Colonic mucosa (tissue), 4 donors: ENCODE results near the gene IL4R. TPM values are rescaled to one million over a fixed set of nuclear protein-coding genes. Genes with fewer than 3 reads are reported as not detected.

Source experiments
- DNase-seq: peaks from one replicate; pipeline ENCODE4 v3.0.0-alpha.2; 2020
- H3K27ac ChIP-seq: fragments of 200-600 bp; one replicate; pipeline ENCODE4 v1.8.0; 2021
- H3K27me3 ChIP-seq: fragments of 200-600 bp; one replicate; pipeline ENCODE4 v1.8.0; 2021
- H3K36me3 ChIP-seq: fragments of 200-600 bp; one replicate; pipeline ENCODE4 v1.8.0; 2021
- H3K4me1 ChIP-seq: fragments of 200-600 bp; one replicate; pipeline ENCODE4 v1.8.0; 2021; ENCODE audit warnings: mild to moderate bottlenecking
- H3K4me3 ChIP-seq: fragments of 200-600 bp; one replicate; pipeline ENCODE4 v1.8.0; 2021
- H3K9ac ChIP-seq, 2 donors: one replicate each; pipeline ENCODE4 v1.7.0; 2013; ENCODE audit warnings: control low read depth in 2 of 2, low read depth in 2 of 2, low read length in 2 of 2
- H3K9me3 ChIP-seq: fragments of 200-600 bp; one replicate; pipeline ENCODE4 v1.8.0; 2021
- intact Hi-C: fragments of 100-400 bp; cut with DNase I; formaldehyde crosslinking; loops from one replicate; pipeline ENCODE4 v1.14.1; 2022
- total RNA-seq, 2 donors: library from RNA; stranded (reverse); fragmentation: NEBNext Ultra II Directional in 1 of 2; extraction: Animal tissue kit (Norgen Biotek cat#: 25700) in 1 of 2; gene quantifications; one replicate each; pipeline ENCODE4 v1.2.1, GENCODE V29; 2021
- TF ChIP-seq, protein P1 (sequence below): fragments of 200-600 bp; IDR thresholded peaks from one replicate; pipeline ENCODE4 v1.8.0; 2022; ENCODE audit warnings: antibody characterized with exemption, mild to moderate bottlenecking
- donor health status: healthy.
- donor health status: DM: no; HTN: no; CAD: no.
- donor health status: DM: no; HTN: no; CAD: no.

IL4R gene
- total RNA-seq, 2 donors from 2014 or later = 74.8 to 80.0 TPM

DNA sequence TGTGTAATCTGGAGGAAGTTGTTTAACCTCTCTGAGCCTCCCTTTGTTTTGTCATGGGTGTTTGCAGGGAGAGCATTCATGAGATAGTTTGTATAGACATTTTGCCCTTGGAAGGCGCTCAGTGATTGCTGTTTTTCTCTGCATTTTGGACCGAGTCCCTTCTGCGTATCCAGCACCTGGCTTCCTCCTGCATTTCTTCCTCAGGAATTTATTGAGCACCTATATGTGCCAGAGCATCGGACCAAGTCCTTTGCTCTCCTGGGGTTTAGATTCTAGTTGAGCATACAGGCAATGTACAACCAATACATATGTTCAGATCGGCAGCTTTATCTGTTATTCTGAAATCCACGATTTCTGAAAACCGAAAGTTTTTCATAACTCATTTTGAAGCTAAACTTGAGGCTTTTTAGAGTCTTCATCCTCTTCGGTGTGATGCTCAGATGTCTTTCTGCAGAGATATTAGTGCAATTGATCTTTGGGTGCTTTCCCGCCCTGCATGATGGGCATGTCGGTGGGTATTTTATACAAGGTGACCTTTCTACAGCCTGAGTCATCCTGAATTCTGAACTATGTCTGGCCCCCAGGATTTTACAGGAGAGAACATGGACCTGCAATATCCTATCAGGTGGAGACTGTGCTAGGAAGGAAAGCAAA is 4.1 kb downstream of the IL4R start:
- DNase-seq = no peak
- peaks cover 17% of the 10 kb centered on the region for H3K4me1 ChIP-seq
- H3K9ac ChIP-seq = peak overlapping the region; percentile 16 to 46
- H3K4me3 ChIP-seq = no peak overlapping the region
- no peaks in the 10 kb centered on the region for H3K36me3 ChIP-seq
- no peaks in the 10 kb centered on the region for H3K9me3 ChIP-seq
- TF ChIP-seq, protein P1, sequence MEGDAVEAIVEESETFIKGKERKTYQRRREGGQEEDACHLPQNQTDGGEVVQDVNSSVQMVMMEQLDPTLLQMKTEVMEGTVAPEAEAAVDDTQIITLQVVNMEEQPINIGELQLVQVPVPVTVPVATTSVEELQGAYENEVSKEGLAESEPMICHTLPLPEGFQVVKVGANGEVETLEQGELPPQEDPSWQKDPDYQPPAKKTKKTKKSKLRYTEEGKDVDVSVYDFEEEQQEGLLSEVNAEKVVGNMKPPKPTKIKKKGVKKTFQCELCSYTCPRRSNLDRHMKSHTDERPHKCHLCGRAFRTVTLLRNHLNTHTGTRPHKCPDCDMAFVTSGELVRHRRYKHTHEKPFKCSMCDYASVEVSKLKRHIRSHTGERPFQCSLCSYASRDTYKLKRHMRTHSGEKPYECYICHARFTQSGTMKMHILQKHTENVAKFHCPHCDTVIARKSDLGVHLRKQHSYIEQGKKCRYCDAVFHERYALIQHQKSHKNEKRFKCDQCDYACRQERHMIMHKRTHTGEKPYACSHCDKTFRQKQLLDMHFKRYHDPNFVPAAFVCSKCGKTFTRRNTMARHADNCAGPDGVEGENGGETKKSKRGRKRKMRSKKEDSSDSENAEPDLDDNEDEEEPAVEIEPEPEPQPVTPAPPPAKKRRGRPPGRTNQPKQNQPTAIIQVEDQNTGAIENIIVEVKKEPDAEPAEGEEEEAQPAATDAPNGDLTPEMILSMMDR = no peak
- peak overlapping the region; percentile 99 for H3K27ac ChIP-seq
- intact Hi-C loops = loop anchor here (10.0 kb wide), 1 partner anchor 53 kb away; the partner anchor contains the start of gene NSMCE1
- H3K27me3 ChIP-seq = no peaks in the 10 kb centered on the region

DNA sequence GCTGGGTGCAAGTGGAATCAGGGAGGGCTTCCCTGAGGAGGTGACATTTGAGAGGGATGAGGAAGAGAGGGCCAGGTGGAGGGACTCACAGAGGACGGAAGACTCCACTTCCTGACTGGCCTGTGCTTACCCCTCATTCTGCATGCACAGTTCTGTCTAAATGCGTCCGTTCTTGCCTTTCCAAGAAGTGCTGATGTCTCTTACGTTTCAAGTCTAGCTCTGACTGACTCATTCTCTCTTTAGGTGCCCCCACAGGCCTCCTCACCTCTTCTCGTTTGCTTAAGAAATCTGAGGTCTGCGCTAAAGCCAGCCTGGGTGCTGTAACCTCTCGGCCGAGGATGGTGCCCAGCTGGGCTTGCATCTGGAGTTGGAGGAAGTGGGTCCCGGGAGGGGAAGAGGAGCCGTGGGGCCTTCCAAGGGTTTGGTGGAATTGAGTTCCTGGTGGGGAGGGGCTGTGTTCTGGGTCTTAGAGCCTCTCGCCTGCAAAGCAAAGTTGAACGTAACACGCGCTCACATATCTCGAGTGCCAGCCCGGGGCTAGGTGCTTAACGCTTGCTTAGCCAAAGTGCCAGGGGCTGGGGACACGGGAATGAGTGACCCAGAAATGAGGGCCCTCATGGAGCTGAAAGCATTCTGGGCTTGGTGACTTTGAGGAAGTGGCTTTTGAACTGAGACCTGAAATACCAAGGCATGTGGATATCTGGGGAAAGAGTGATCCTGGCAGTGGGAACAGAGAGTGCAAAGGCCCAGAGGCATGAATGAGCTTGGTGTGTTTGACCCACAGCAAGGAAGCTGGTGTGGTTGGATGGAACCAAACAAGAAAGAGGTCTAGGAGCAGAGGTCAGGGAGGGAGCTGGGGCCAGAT is 4.8 kb downstream of the IL4R start:
- DNase-seq = peak; percentile 47
- Histone ChIP-seq H3K27ac (peak overlapping the region; percentile 99), H3K4me1 (peaks cover 22% of the 10 kb centered on the region), H3K4me3 (no peak overlapping the region), H3K27me3 (no peaks in the 10 kb centered on the region), H3K36me3 (no peaks in the 10 kb centered on the region), H3K9me3 (no peaks in the 10 kb centered on the region), H3K9ac (peak overlapping the region in 1 of 2 donors; percentile 46)
- TF ChIP-seq, protein P1 = no peak
- intact Hi-C loops = loop anchor here (10.0 kb wide), 1 partner anchor 54 kb away; the partner anchor contains the start of gene NSMCE1

DNA sequence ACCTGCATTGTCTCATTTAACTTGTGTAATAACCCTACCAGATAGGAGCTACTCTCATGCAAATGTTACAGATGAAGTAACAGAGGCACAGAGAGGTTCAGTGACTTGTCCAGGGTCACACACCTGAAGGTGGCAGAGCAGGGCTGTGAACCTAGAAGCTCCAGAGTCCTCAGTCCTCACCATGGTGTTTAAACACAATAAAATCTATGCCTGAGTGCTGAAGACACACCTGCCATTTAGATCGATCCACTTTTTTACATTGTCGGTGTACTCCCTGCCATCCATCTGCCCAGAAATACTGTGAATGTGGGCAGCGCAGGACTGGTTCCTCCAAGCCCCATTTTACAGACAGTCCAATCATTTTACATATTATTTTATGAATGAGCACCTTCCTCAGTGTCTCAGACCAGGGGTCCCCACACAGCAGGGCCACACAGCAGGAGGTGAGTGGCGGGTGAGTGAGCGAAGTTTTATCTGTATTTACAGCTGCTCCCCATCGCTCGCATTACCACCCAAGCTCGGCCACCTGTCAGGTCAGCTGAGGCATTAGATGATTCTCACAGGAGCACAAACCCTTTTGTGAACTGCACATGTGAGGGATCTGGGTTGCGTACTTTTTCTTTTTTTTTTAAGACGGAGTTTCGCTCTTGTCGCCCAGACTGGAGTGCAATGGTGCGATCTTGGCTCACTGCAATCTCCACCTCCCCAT is 5.6 kb downstream of the IL4R start:
- peak overlapping the region in 1 of 2 donors; percentile 36 for H3K9ac ChIP-seq
- intact Hi-C loops = loop anchor here (10.0 kb wide), 1 partner anchor 55 kb away; the partner anchor contains the start of gene NSMCE1

DNA sequence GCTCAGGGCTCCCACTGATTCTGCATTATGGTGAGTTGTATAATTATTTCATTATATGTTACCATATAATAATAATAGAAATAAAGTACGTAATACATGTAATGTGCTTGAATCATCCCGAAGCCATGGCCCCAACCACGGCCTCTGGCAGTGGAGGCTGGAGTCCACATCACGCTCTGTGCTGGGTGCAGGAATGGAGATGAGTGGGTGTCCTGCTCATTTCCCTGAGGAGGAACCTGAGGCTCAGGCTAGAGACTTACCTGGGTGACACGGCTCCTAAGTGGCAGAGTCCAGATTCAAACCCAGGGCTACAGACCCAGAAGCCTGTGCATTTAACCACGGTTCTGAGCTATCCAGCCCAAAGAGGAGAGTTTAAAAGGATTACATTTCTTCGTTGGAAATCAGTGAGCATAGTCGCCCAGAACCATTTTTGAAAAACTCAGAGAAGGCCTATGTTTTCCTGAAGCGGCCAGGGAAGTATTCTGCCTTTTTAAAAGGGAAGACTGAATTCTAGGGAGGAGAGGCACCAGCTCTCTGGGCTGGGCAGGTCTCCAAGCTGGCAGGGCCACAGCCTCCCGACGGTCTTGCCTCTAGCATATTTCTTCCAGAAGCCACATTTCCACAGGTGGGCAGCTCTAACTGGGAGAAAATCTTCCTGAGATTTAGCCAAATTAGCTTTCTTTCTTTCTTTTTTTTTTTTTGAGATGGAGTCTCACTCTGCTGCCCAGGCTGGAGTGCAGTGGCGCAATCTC is 6.7 kb downstream of the IL4R start:
- Histone ChIP-seq H3K27me3 (no peaks in the 10 kb centered on the region), H3K4me3 (no peak overlapping the region), H3K4me1 (peaks cover 24% of the 10 kb centered on the region), H3K36me3 (no peaks in the 10 kb centered on the region), H3K9ac (peak overlapping the region; percentile 37 to 43), H3K9me3 (no peaks in the 10 kb centered on the region), H3K27ac (peak overlapping the region; percentile 99)
- intact Hi-C loops = loop anchor here (5.0 kb wide), 1 partner anchor 47 kb away; no protein-coding TSS in a partner anchor
- no peak for DNase-seq
- TF ChIP-seq, protein P1 = no peak

More for the DNA sequence above, 5.6 kb downstream of the IL4R start:
- no peaks in the 10 kb centered on the region for H3K27me3 ChIP-seq
- no peaks in the 10 kb centered on the region for H3K36me3 ChIP-seq
- H3K9me3 ChIP-seq = no peaks in the 10 kb centered on the region
- H3K27ac ChIP-seq = peak overlapping the region; percentile 99
- no peak overlapping the region for H3K4me3 ChIP-seq
- peak; percentile 38 for DNase-seq
- peaks cover 24% of the 10 kb centered on the region for H3K4me1 ChIP-seq
- TF ChIP-seq, protein P1 = no peak
